ENCODE data around the gene SP6. TPM values are rescaled to one million over a fixed set of nuclear protein-coding genes. Genes with fewer than 3 reads are reported as not detected.

The SP6 gene
- total RNA-seq, 4 donors from 2014 or later = under 0.01 to 0.71 (median 0.25) TPM

DNA sequence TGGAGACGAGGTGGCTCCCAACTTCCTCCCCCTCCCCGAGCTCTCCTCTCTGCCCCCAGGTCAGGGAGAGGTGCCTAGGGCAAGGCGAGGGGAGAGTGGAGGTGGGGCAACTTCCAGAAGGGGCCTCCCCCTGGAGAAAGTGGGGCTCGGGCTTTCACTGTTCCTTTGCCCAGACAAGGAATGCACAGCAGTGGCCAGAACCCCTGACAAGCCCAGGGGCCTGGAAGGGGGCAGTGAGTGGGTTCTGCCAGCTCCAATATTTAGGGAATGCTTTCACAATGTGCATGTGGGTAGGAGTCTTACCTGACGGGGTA is 33.4 kb upstream of the SP6 start:
- H3K27ac ChIP-seq (replicated peaks in 1 of 4) = no peak overlapping the region
- 46% methylated on average over 5 of the region's 5 CpGs for WGBS
- peaks cover 6 to 19% (median 12%) of the 10 kb centered on the region in 4 donors for H3K4me1 ChIP-seq
- H3K4me3 ChIP-seq = no peak overlapping the region
- intact Hi-C loops (cut with DNase I) = no loop called here
- H3K9me3 ChIP-seq = no peaks in the 10 kb centered on the region
- no peak for DNase-seq (ENCODE audit: extremely low spot score)
- TF ChIP-seq POLR2AphosphoS5 (IDR thresholded peaks at IDR 0.05) (no peak), CTCF (IDR thresholded peaks at IDR 0.05) (no peak), EP300 (IDR thresholded peaks at IDR 0.05) (no peak), POLR2A (IDR thresholded peaks at IDR 0.05; ENCODE audit: low read depth) (no peak)
- no peaks in the 10 kb centered on the region for H3K36me3 ChIP-seq
- peaks cover 0 to 36% (median 0%) of the 10 kb centered on the region in 4 donors for H3K27me3 ChIP-seq

DNA sequence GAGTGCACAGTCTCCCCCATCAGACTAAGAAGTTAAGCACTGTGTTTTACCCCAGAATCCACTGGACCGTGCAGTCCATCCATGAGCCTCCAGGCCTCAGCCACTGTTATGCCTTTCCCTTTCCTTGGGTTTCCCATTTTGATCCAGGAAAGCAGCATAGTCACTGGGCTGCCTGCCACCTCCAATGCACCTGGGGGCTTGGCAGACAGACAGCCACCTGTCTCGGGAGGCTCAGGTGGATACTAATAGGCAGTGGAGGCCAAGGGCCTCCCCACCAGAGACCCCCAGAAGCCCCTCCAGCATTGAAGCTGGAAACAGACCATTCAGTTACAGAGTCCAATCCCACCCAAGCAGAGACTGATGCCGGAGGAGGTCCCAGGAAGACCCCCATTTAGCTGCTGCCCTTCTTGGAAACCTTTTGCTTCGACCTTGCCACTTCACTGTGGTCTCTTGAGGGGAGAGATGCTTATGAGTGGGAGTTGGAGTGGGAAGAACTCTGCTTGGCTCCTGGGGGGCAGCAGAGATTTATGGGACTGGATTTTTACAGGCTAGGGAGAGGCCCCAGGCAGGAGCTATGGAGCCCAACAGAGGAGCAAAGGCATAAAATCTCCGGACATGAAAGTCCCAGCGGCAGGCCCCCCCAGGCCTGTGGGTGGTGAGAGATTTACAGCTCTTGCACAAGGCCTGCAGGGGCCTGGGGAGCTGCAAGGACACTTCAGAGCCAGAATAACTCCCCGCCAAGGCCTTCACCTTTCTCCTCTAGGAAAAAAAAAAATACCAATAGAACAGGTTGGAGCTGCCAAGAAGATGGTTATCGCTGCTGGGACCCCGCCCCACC is 32.8 kb upstream of the SP6 start:
- Histone ChIP-seq H3K27ac (replicated peaks in 1 of 4) (no peak overlapping the region), H3K4me3 (no peak overlapping the region), H3K27me3 (peaks cover 0 to 41% (median 0%) of the 10 kb centered on the region in 4 donors), H3K4me1 (peaks cover 6 to 19% (median 12%) of the 10 kb centered on the region in 4 donors), H3K9me3 (no peaks in the 10 kb centered on the region), H3K36me3 (no peaks in the 10 kb centered on the region)
- TF ChIP-seq CTCF (IDR thresholded peaks at IDR 0.05) (no peak), POLR2A (IDR thresholded peaks at IDR 0.05; ENCODE audit: low read depth) (no peak), EP300 (IDR thresholded peaks at IDR 0.05) (no peak), POLR2AphosphoS5 (IDR thresholded peaks at IDR 0.05) (no peak)
- intact Hi-C loops (cut with DNase I) = no loop called here
- 72% methylated on average over 8 of the region's 9 CpGs for WGBS
- no peak for DNase-seq (ENCODE audit: extremely low spot score)

GRCh38 chr17:47882695-47883588 is 32.0 kb upstream of the SP6 start:
- H3K9me3 ChIP-seq = no peaks in the 10 kb centered on the region
- intact Hi-C loops (cut with DNase I) = no loop called here
- H3K36me3 ChIP-seq = no peaks in the 10 kb centered on the region
- TF ChIP-seq POLR2AphosphoS5 (IDR thresholded peaks at IDR 0.05) (peak in 1 of 2 donors; percentile 17), POLR2A (IDR thresholded peaks at IDR 0.05; ENCODE audit: low read depth) (no peak)
- peaks cover 6 to 19% (median 12%) of the 10 kb centered on the region in 4 donors for H3K4me1 ChIP-seq
- DNase-seq (ENCODE audit: extremely low spot score) = no peak
- WGBS = 93% methylated on average over 7 of the region's 9 CpGs
- H3K4me3 ChIP-seq = peak overlapping the region in 1 of 4 donors; percentile 15
- H3K27me3 ChIP-seq = peaks cover 0 to 50% (median 0%) of the 10 kb centered on the region in 4 donors
- peak overlapping the region in 2 of 4 donors; percentile 1 to 19 for H3K27ac ChIP-seq (replicated peaks in 1 of 4)

GRCh38 chr17:47882247-47882646 is 31.3 kb upstream of the SP6 start:
- no peaks in the 10 kb centered on the region for H3K9me3 ChIP-seq
- TF ChIP-seq EP300 (IDR thresholded peaks at IDR 0.05) (no peak), CTCF (IDR thresholded peaks at IDR 0.05) (no peak), POLR2AphosphoS5 (IDR thresholded peaks at IDR 0.05) (no peak), POLR2A (IDR thresholded peaks at IDR 0.05; ENCODE audit: low read depth) (no peak)
- peak overlapping the region in 1 of 4 donors; percentile 15 for H3K4me3 ChIP-seq
- peaks cover 0 to 57% (median 0%) of the 10 kb centered on the region in 4 donors for H3K27me3 ChIP-seq
- no peak for DNase-seq (ENCODE audit: extremely low spot score)
- 59% methylated on average over 6 of the region's 7 CpGs for WGBS
- H3K36me3 ChIP-seq = no peaks in the 10 kb centered on the region
- H3K27ac ChIP-seq (replicated peaks in 1 of 4) = peak overlapping the region in 2 of 4 donors; percentile 1 to 19
- intact Hi-C loops (cut with DNase I) = no loop called here
- peaks cover 6 to 19% (median 12%) of the 10 kb centered on the region in 4 donors for H3K4me1 ChIP-seq

Measured in esophagus muscularis mucosa (tissue), 4 donors.